ENCODE data around the gene FAM3A. TPM values are rescaled to one million over a fixed set of nuclear protein-coding genes. Genes with fewer than 3 reads are reported as not detected.
A peak's percentile ranks its signal among the peaks of the same experiment; 100 is the strongest.

Gene FAM3A
- total RNA-seq, 6 experiments from 2014 or later, result 56.9 to 67.8 (median 59.4) TPM

DNA sequence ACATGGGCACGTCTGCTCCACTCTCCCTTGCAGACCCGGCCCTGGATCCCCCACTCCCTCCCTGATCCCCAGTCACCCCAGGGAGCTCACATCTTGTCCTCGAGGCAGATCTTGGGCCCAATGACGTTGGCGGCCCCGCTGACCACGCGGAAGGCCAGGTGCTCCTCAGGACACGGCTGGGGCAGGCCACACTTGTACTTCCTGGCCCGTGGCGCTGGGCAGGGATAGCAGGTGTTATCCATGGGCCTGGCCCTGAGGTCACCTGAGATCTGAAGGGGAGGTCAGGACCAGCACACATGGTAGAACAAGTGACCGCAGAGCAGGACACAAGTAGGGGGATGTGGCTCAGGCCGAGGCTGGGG, 7.7 kb downstream of the FAM3A start:
- Mint-ChIP-seq H3K4me3 (no peak overlapping the region), H3K27ac (no peak overlapping the region), H3K9me3 (no peaks in the 10 kb centered on the region), H3K27me3 (ENCODE audit: insufficient read depth) (peaks cover 2% of the 10 kb centered on the region; the same call in 1 of the 2 replicates), H3K36me3 (ENCODE audit: low read depth) (peaks cover 18% of the 10 kb centered on the region), H3K4me1 (ENCODE audit: low read depth) (peaks cover 10% of the 10 kb centered on the region)
- TF ChIP-seq CTCF (IDR thresholded peaks at IDR 0.05), result no peak
- no peak for DNase-seq

DNA sequence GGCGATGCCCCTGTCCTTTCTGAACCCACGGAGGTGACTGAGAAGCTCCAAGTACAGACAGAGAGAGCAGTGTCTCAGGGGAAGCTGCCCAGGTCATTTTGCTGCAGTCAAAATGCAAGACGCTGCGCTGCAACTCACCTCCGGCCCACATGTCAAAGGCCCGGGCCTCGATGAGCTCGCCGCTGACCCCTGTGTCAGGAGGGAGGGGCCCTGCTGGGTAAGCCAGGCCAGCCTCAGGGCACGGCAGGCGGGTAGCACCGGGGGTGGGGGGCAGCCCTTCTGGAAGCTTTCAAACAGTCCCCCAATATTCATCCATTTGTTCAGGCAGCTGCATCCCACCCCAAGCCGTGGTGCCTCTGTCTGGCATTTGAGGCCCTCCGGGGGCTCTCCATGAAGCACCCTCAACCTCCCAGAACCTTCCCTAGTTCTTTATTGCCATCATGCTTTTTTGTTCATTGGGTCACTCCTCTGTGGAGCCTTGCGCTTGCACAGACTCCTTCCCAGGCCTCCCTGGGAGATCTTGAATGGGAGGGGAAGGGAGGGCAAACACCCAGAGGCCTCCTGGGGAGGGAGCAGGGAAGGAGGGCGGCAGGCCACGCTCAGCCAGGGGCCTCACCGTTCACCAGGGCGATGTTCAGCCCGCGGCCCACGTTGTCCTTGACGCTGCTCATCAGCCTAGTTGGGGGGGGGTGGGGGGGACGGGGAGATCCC, 8.2 kb downstream of the FAM3A start:
- Mint-ChIP-seq H3K4me1 (ENCODE audit: low read depth) (peaks cover 10% of the 10 kb centered on the region), H3K36me3 (ENCODE audit: low read depth) (peaks cover 18% of the 10 kb centered on the region), H3K27me3 (ENCODE audit: insufficient read depth) (peaks cover 2% of the 10 kb centered on the region; the same call in 1 of the 2 replicates), H3K27ac (no peak overlapping the region), H3K9me3 (no peaks in the 10 kb centered on the region), H3K4me3 (no peak overlapping the region)
- no peak for DNase-seq
- TF ChIP-seq CTCF (IDR thresholded peaks at IDR 0.05), result no peak

GRCh38 chrX:154506483-154507332, 9.3 kb downstream of the FAM3A start:
- H3K27me3 Mint-ChIP-seq (ENCODE audit: insufficient read depth), result peaks cover 4% of the 10 kb centered on the region
- no peak overlapping the region for H3K4me3 Mint-ChIP-seq
- peaks cover 18% of the 10 kb centered on the region for H3K36me3 Mint-ChIP-seq (ENCODE audit: low read depth)
- no peak for DNase-seq
- peaks cover 10% of the 10 kb centered on the region for H3K4me1 Mint-ChIP-seq (ENCODE audit: low read depth)
- no peak for TF ChIP-seq CTCF (IDR thresholded peaks at IDR 0.05)
- H3K9me3 Mint-ChIP-seq, result no peaks in the 10 kb centered on the region
- peak overlapping the region; percentile 78 for H3K27ac Mint-ChIP-seq

- H3K36me3 Mint-ChIP-seq (ENCODE audit: low read depth), result peaks cover 13% of the 10 kb centered on the region
- H3K27ac Mint-ChIP-seq, result peak overlapping the region; percentile 78
- DNase-seq, result peak; percentile 63
- H3K27me3 Mint-ChIP-seq (ENCODE audit: insufficient read depth), result peaks cover 4% of the 10 kb centered on the region
- TF ChIP-seq CTCF (IDR thresholded peaks at IDR 0.05), result no peak
- no peak overlapping the region for H3K4me3 Mint-ChIP-seq
- H3K9me3 Mint-ChIP-seq, result no peaks in the 10 kb centered on the region
- peaks cover 10% of the 10 kb centered on the region for H3K4me1 Mint-ChIP-seq (ENCODE audit: low read depth)
Observed at GRCh38 chrX:154505734-154506133, 10.3 kb downstream of the FAM3A start.

DNA sequence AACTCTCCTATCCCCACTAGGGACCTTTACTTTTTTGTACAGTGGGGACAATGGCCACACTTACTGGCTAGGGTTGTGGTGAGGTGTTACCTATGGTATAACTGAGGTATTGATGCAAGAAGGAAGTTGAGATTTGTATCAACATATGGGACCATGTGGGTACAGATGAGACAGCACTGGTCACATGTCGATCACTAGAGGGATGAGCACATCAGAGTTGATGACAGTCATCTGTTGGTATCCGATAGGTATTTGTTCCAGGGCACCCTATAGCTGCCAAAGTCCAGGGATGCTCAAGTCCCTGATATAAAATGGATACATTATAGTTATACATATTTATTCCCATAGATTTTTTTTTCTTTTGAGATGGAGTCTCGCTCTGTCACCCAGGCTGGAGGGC, 13.0 kb downstream of the FAM3A start:
- Mint-ChIP-seq H3K27ac (no peak overlapping the region), H3K9me3 (no peaks in the 10 kb centered on the region)
- no peak for TF ChIP-seq CTCF (IDR thresholded peaks at IDR 0.05)

More for the DNA sequence above, 13.0 kb downstream of the FAM3A start:
- Mint-ChIP-seq H3K4me1 (ENCODE audit: low read depth) (peaks cover 11% of the 10 kb centered on the region), H3K27me3 (ENCODE audit: insufficient read depth) (peaks cover 4% of the 10 kb centered on the region), H3K36me3 (ENCODE audit: low read depth) (peaks cover 4% of the 10 kb centered on the region; the same call in 1 of the 2 replicates), H3K4me3 (no peak overlapping the region)
- no peak for DNase-seq

All from HFFc6 (cell line).